H9 (cell line): ENCODE results near the gene PARD3. TPM values are rescaled to one million over a fixed set of nuclear protein-coding genes. Genes with fewer than 3 reads are reported as not detected.

ENCODE experiments used
- DNase-seq: peaks from one replicate; pipeline ENCODE4 v3.0.0-alpha.2; 2017
- H2AFZ ChIP-seq: one replicate; pipeline ENCODE4 v1.6.1; 2013; ENCODE audit warnings: mild to moderate bottlenecking, low read length, control low read depth, moderate library complexity
- H2AK5ac ChIP-seq: 2 replicates; pipeline ENCODE4 v1.6.1; 2013; ENCODE audit warnings: low read length, control low read depth, mixed read lengths; ENCODE audit not compliant: insufficient read length
- H2BK120ac ChIP-seq: one replicate; pipeline ENCODE4 v1.6.1; 2013; ENCODE audit warnings: low read depth, mild to moderate bottlenecking, low read length, control low read depth, inconsistent platforms; ENCODE audit not compliant: poor library complexity, severe bottlenecking
- H2BK12ac ChIP-seq: 2 replicates; pipeline ENCODE4 v1.6.1; 2013; ENCODE audit warnings: low read length, control low read depth, mixed read lengths, low read depth; ENCODE audit not compliant: insufficient read length
- H2BK15ac ChIP-seq: 2 replicates; pipeline ENCODE4 v1.6.1; 2013; ENCODE audit warnings: low read depth, low read length, control low read depth
- H2BK20ac ChIP-seq: one replicate; pipeline ENCODE4 v1.6.1; 2013; ENCODE audit warnings: low read depth, mild to moderate bottlenecking, low read length, control low read depth, inconsistent platforms; ENCODE audit not compliant: poor library complexity, severe bottlenecking
- H2BK5ac ChIP-seq: 2 replicates; pipeline ENCODE4 v1.6.1; 2013; ENCODE audit warnings: low read length, control low read depth, mixed read lengths; ENCODE audit not compliant: insufficient read length
- H3K14ac ChIP-seq: 2 replicates; pipeline ENCODE4 v1.6.1; 2013; ENCODE audit warnings: low read length, control low read depth; ENCODE audit not compliant: insufficient read depth
- H3K18ac ChIP-seq: 2 replicates; pipeline ENCODE4 v1.6.1; 2013; ENCODE audit warnings: low read depth, mild to moderate bottlenecking, mixed read lengths, low read length, control low read depth; ENCODE audit not compliant: insufficient read length
- H3K23ac ChIP-seq: 2 replicates; pipeline ENCODE4 v1.6.1; 2013; ENCODE audit warnings: low read length, control low read depth, mixed read lengths, low read depth; ENCODE audit not compliant: insufficient read length
- H3K23me2 ChIP-seq: 2 replicates; pipeline ENCODE4 v1.6.1; 2013; ENCODE audit warnings: low read depth, mild to moderate bottlenecking, mixed read lengths, low read length, control low read depth; ENCODE audit not compliant: insufficient read length, poor library complexity, severe bottlenecking
- H3K27ac ChIP-seq: 2 replicates; pipeline ENCODE4 v1.5.1; 2013; ENCODE audit warnings: low read length, control low read depth, mixed read lengths, low read depth; ENCODE audit not compliant: insufficient read length
- H3K27me3 ChIP-seq: 2 replicates; pipeline ENCODE4 v1.6.1; 2013; ENCODE audit warnings: low read length, control low read depth, inconsistent platforms; ENCODE audit not compliant: insufficient read depth
- H3K4ac ChIP-seq: 2 replicates; pipeline ENCODE4 v1.6.1; 2013; ENCODE audit warnings: low read depth, mild to moderate bottlenecking, control low read depth, inconsistent platforms, low read length, moderate library complexity
- H3K4me1 ChIP-seq: 2 replicates; pipeline ENCODE4 v1.6.1; 2013; ENCODE audit warnings: low read length, control low read depth, inconsistent platforms; ENCODE audit not compliant: insufficient read depth
- H3K4me2 ChIP-seq: 2 replicates; pipeline ENCODE4 v1.6.1; 2013; ENCODE audit warnings: low read length, control low read depth, mixed read lengths; ENCODE audit not compliant: insufficient read length, insufficient read depth
- H3K56ac ChIP-seq: 2 replicates; pipeline ENCODE4 v1.6.1; 2013; ENCODE audit warnings: low read depth, mild to moderate bottlenecking, mixed read lengths, low read length, control low read depth; ENCODE audit not compliant: insufficient read length
- H3K79me1 ChIP-seq: 2 replicates; pipeline ENCODE4 v1.6.1; 2013; ENCODE audit warnings: low read depth, mild to moderate bottlenecking, moderate library complexity, low read length, control low read depth, inconsistent platforms; ENCODE audit not compliant: insufficient read depth, poor library complexity, severe bottlenecking
- H3K79me2 ChIP-seq: 2 replicates; pipeline ENCODE4 v1.6.1; 2013; ENCODE audit warnings: low read length, control low read depth, inconsistent platforms; ENCODE audit not compliant: insufficient read depth
- H3K9ac ChIP-seq: 2 replicates; pipeline ENCODE4 v1.6.1; 2013; ENCODE audit warnings: low read length, control low read depth, mixed read lengths; ENCODE audit not compliant: insufficient read length; ENCODE audit errors: extremely low read depth
- H3K9me3 ChIP-seq: one replicate; pipeline ENCODE4 v1.6.1; 2013; ENCODE audit warnings: low read depth, low read length, inconsistent platforms; ENCODE audit not compliant: control insufficient read depth
- H3T11ph ChIP-seq: one replicate; pipeline ENCODE4 v1.6.1; 2013; ENCODE audit warnings: mild to moderate bottlenecking, low read length, control low read depth, inconsistent platforms
- H4K20me1 ChIP-seq: one replicate; pipeline ENCODE4 v1.6.1; 2013; ENCODE audit not compliant: control insufficient read depth, insufficient read length, insufficient read depth
- H4K5ac ChIP-seq: 2 replicates; pipeline ENCODE4 v1.6.1; 2013; ENCODE audit warnings: low read depth, mild to moderate bottlenecking, mixed read lengths, low read length, control low read depth; ENCODE audit not compliant: insufficient read length
- H4K8ac ChIP-seq: replicated peaks from 2 replicates; pipeline ENCODE4 v1.6.1; 2013; ENCODE audit warnings: low read length, control low read depth, mixed read lengths, low read depth; ENCODE audit not compliant: insufficient read length
- H4K91ac ChIP-seq: 2 replicates; pipeline ENCODE4 v1.6.1; 2013; ENCODE audit warnings: low read depth, mild to moderate bottlenecking, moderate library complexity, mixed read lengths, low read length, control low read depth; ENCODE audit not compliant: insufficient read length
- H3K27ac Mint-ChIP-seq, 3 experiments: 2 replicates in 2 of 3; 3 replicates in 1 of 3; pipeline ENCODE4 v1.8.0; 2020 to 2021; ENCODE audit warnings: mixed read lengths in 3 of 3, mild to moderate bottlenecking in 1 of 3, moderate library complexity in 1 of 3
- H3K27me3 Mint-ChIP-seq: 2 replicates; pipeline ENCODE4 v1.8.0; 2021; ENCODE audit warnings: low read depth, mild to moderate bottlenecking, moderate library complexity, mixed read lengths
- H3K36me3 Mint-ChIP-seq, 3 experiments: 2 replicates in 2 of 3; 3 replicates in 1 of 3; pipeline ENCODE4 v1.8.0; 2020 to 2021; ENCODE audit warnings: low read depth in 3 of 3, mixed read lengths in 3 of 3; ENCODE audit not compliant: insufficient read depth in 1 of 3
- H3K4me1 Mint-ChIP-seq, 2 experiments: 2 replicates each; pipeline ENCODE4 v1.8.0; 2020; ENCODE audit warnings: mixed read lengths in 2 of 2
- H3K4me3 Mint-ChIP-seq, 2 experiments: 2 replicates in 1 of 2; 3 replicates in 1 of 2; pipeline ENCODE4 v1.8.0; 2020 to 2021; ENCODE audit warnings: mild to moderate bottlenecking in 2 of 2, mixed read lengths in 2 of 2, moderate library complexity in 1 of 2
- H3K9me3 Mint-ChIP-seq, 2 experiments: 2 replicates in 1 of 2; 3 replicates in 1 of 2; pipeline ENCODE4 v1.8.0; 2020; ENCODE audit warnings: mild to moderate bottlenecking in 2 of 2, mixed read lengths in 2 of 2, moderate library complexity in 1 of 2
- WGBS: extraction: QIAGEN DNeasy Blood & Tissue Kit; methylation state at CpG from one replicate; pipeline ENCODE4 v1.1.7; 2013; ENCODE audit warnings: missing lambda C conversion rate, low lambda C conversion rate, mixed read lengths; ENCODE audit not compliant: insufficient read length; ENCODE audit errors: extremely low coverage; 5-methylcytosine and 5-hydroxymethylcytosine counted together
- total RNA-seq: library from RNA; stranded (reverse); gene quantifications from 2 replicates; pipeline ENCODE4 v1.2.1, GENCODE V29; 2021
- TF ChIP-seq, protein P1 (sequence below): fragments of 200-600 bp; sonication (generic); conservative IDR thresholded peaks from 3 replicates; pipeline ENCODE4 v1.8.0; 2021; ENCODE audit warnings: antibody characterized with exemption, mild to moderate bottlenecking

The PARD3 gene
- total RNA-seq, 1 experiment from 2014 or later = 44.7 TPM

DNA sequence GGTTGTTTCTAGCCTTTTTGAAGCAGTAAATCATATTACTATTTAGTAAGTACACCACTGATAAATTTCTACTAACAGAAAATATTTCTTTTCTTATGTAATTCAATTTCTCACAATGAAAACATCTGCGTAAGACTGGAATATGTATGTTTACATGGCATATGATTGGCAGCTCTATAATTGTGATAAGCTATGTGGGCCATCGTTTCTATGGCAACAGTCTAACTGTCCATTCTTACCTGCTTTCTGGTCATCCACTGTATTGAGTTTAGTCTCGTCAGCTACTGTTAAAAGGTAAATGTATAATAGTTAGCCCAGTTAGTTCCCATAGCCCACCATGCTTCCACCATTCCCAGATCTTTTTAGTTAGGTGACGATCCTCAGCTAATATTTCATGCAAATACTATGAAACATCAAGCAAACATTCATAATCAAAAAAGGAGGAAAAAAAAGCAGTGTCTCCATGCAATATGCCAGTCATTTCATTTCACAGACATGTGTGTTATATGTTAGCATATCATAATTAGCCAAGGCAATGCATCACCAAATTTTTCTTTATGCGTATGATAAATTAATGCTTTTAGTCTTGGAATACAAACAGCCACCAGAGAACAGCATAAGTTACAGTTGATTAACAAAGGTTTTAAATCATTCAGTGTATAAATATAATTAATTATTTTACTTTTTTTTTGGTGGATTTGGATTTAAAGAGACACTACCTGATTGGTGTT is 479.0 kb downstream of the PARD3 start:
- H3T11ph ChIP-seq = no peak overlapping the region
- H3K27me3 Mint-ChIP-seq = no peaks in the 10 kb centered on the region
- peaks cover 0 to 5% (median 3%) of the 10 kb centered on the region in 3 experiments; a peak in 3 of 7 replicates for H3K36me3 Mint-ChIP-seq

More for the DNA sequence above, 479.0 kb downstream of the PARD3 start:
- no peak overlapping the region for H2BK15ac ChIP-seq
- no peak overlapping the region for H3K56ac ChIP-seq
- H3K23me2 ChIP-seq = no peaks in the 10 kb centered on the region
- TF ChIP-seq, protein P1, sequence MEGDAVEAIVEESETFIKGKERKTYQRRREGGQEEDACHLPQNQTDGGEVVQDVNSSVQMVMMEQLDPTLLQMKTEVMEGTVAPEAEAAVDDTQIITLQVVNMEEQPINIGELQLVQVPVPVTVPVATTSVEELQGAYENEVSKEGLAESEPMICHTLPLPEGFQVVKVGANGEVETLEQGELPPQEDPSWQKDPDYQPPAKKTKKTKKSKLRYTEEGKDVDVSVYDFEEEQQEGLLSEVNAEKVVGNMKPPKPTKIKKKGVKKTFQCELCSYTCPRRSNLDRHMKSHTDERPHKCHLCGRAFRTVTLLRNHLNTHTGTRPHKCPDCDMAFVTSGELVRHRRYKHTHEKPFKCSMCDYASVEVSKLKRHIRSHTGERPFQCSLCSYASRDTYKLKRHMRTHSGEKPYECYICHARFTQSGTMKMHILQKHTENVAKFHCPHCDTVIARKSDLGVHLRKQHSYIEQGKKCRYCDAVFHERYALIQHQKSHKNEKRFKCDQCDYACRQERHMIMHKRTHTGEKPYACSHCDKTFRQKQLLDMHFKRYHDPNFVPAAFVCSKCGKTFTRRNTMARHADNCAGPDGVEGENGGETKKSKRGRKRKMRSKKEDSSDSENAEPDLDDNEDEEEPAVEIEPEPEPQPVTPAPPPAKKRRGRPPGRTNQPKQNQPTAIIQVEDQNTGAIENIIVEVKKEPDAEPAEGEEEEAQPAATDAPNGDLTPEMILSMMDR = no peak
- H4K5ac ChIP-seq = no peak overlapping the region
- no peaks in the 10 kb centered on the region for H3K27me3 ChIP-seq
- no peak overlapping the region for H3K14ac ChIP-seq
- H2BK120ac ChIP-seq = no peak overlapping the region
- H2BK5ac ChIP-seq = no peak overlapping the region
- H2AFZ ChIP-seq = no peak overlapping the region
- no peak overlapping the region for H3K18ac ChIP-seq
- H4K20me1 ChIP-seq = no peaks in the 10 kb centered on the region
- H2BK12ac ChIP-seq = no peak overlapping the region
- no CpG with 5 or more reads among the region's 5 CpGs for WGBS
- no peaks in the 10 kb centered on the region for H3K79me2 ChIP-seq
- no peak overlapping the region for H3K9ac ChIP-seq
- Mint-ChIP-seq H3K9me3 (no peaks in the 10 kb centered on the region), H3K4me1 (no peaks in the 10 kb centered on the region), H3K27ac (no peak overlapping the region), H3K4me3 (no peak overlapping the region)
- H3K4me1 ChIP-seq = no peaks in the 10 kb centered on the region
- H3K4me2 ChIP-seq = no peak overlapping the region
- H3K9me3 ChIP-seq = no peaks in the 10 kb centered on the region
- no peak overlapping the region for H3K23ac ChIP-seq
- H2AK5ac ChIP-seq = no peak overlapping the region
- no peak overlapping the region for H2BK20ac ChIP-seq
- no peak for DNase-seq
- H3K4ac ChIP-seq = no peak overlapping the region
- H3K27ac ChIP-seq = no peak overlapping the region
- no peak overlapping the region for H4K91ac ChIP-seq
- H4K8ac ChIP-seq = no peak overlapping the region
- no peaks in the 10 kb centered on the region for H3K79me1 ChIP-seq
